ENCODE measurements around the gene PITX3. TPM values are rescaled to one million over a fixed set of nuclear protein-coding genes. Genes with fewer than 3 reads are reported as not detected.

Gene PITX3
- total and polyA plus RNA-seq, 2 experiments from 2014 or later: 0.34 TPM; not detected in 1

DNA sequence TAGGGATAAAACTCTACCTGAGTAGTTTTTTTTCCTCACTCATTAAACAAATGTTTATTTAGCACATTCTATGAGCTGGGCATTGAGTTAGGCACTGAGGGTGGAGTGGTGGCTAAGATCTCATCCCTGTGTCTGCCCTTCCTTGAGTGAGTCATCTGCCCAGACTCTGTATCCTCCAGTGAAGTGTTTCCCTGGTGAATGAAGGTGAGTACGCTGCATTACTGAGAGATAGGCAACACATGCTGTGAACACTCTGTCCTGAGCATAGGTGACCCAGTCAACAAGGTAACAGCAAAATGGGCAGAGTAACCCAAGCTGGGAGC is 5.8 kb downstream of the PITX3 start (continued):
- TF ChIP-seq, protein P1, sequence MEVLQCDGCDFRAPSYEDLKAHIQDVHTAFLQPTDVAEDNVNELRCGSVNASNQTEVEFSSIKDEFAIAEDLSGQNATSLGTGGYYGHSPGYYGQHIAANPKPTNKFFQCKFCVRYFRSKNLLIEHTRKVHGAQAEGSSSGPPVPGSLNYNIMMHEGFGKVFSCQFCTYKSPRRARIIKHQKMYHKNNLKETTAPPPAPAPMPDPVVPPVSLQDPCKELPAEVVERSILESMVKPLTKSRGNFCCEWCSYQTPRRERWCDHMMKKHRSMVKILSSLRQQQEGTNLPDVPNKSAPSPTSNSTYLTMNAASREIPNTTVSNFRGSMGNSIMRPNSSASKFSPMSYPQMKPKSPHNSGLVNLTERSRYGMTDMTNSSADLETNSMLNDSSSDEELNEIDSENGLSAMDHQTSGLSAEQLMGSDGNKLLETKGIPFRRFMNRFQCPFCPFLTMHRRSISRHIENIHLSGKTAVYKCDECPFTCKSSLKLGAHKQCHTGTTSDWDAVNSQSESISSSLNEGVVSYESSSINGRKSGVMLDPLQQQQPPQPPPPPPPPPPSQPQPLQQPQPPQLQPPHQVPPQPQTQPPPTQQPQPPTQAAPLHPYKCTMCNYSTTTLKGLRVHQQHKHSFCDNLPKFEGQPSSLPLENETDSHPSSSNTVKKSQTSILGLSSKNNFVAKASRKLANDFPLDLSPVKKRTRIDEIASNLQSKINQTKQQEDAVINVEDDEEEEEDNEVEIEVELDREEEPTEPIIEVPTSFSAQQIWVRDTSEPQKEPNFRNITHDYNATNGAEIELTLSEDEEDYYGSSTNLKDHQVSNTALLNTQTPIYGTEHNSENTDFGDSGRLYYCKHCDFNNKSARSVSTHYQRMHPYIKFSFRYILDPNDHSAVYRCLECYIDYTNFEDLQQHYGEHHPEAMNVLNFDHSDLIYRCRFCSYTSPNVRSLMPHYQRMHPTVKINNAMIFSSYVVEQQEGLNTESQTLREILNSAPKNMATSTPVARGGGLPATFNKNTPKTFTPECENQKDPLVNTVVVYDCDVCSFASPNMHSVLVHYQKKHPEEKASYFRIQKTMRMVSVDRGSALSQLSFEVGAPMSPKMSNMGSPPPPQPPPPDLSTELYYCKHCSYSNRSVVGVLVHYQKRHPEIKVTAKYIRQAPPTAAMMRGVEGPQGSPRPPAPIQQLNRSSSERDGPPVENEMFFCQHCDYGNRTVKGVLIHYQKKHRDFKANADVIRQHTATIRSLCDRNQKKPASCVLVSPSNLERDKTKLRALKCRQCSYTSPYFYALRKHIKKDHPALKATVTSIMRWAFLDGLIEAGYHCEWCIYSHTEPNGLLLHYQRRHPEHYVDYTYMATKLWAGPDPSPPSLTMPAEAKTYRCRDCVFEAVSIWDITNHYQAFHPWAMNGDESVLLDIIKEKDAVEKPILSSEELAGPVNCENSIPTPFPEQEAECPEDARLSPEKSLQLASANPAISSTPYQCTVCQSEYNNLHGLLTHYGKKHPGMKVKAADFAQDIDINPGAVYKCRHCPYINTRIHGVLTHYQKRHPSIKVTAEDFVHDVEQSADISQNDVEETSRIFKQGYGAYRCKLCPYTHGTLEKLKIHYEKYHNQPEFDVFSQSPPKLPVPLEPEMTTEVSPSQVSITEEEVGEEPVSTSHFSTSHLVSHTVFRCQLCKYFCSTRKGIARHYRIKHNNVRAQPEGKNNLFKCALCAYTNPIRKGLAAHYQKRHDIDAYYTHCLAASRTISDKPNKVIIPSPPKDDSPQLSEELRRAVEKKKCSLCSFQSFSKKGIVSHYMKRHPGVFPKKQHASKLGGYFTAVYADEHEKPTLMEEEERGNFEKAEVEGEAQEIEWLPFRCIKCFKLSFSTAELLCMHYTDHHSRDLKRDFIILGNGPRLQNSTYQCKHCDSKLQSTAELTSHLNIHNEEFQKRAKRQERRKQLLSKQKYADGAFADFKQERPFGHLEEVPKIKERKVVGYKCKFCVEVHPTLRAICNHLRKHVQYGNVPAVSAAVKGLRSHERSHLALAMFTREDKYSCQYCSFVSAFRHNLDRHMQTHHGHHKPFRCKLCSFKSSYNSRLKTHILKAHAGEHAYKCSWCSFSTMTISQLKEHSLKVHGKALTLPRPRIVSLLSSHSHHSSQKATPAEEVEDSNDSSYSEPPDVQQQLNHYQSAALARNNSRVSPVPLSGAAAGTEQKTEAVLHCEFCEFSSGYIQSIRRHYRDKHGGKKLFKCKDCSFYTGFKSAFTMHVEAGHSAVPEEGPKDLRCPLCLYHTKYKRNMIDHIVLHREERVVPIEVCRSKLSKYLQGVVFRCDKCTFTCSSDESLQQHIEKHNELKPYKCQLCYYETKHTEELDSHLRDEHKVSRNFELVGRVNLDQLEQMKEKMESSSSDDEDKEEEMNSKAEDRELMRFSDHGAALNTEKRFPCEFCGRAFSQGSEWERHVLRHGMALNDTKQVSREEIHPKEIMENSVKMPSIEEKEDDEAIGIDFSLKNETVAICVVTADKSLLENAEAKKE (CRISPR knock-in tag; IDR thresholded peaks at IDR 0.05): no peak
- TF ChIP-seq STAT1 (IDR thresholded peaks at IDR 0.05; ENCODE audit: unreplicated experiment): no peak
- TF ChIP-seq, protein P2, sequence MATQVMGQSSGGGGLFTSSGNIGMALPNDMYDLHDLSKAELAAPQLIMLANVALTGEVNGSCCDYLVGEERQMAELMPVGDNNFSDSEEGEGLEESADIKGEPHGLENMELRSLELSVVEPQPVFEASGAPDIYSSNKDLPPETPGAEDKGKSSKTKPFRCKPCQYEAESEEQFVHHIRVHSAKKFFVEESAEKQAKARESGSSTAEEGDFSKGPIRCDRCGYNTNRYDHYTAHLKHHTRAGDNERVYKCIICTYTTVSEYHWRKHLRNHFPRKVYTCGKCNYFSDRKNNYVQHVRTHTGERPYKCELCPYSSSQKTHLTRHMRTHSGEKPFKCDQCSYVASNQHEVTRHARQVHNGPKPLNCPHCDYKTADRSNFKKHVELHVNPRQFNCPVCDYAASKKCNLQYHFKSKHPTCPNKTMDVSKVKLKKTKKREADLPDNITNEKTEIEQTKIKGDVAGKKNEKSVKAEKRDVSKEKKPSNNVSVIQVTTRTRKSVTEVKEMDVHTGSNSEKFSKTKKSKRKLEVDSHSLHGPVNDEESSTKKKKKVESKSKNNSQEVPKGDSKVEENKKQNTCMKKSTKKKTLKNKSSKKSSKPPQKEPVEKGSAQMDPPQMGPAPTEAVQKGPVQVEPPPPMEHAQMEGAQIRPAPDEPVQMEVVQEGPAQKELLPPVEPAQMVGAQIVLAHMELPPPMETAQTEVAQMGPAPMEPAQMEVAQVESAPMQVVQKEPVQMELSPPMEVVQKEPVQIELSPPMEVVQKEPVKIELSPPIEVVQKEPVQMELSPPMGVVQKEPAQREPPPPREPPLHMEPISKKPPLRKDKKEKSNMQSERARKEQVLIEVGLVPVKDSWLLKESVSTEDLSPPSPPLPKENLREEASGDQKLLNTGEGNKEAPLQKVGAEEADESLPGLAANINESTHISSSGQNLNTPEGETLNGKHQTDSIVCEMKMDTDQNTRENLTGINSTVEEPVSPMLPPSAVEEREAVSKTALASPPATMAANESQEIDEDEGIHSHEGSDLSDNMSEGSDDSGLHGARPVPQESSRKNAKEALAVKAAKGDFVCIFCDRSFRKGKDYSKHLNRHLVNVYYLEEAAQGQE (IDR thresholded peaks at IDR 0.05; ENCODE audit: unreplicated experiment): no peak
- no peak for TF ChIP-seq JUNB (IDR thresholded peaks at IDR 0.05; ENCODE audit: unreplicated experiment)
- TF ChIP-seq ZNF114 (CRISPR knock-in tag; IDR thresholded peaks at IDR 0.05): no peak
- no peak for TF ChIP-seq NANOG (IDR thresholded peaks at IDR 0.05; ENCODE audit: borderline replicate concordance)
- no peak for TF ChIP-seq EZH2 (IDR thresholded peaks at IDR 0.05; ENCODE audit: low read depth, unreplicated experiment)
- no peak for TF ChIP-seq ZNF331 (CRISPR knock-in tag; IDR thresholded peaks at IDR 0.05; ENCODE audit: low read depth)
